ENCODE measurements around the gene TTC22.

The TTC22 gene

GRCh38 chr1:54800899-54801759, at the start of gene TTC22:
TSS of gene TTC22 (minus strand) at chr1:54801323. CDS start at chr1:54801163, 160 bp downstream.
- no peak for DNase-seq (ENCODE audit: low read depth, low spot score)

GRCh38 chr1:54850737-54851136, 49.6 kb upstream of the TTC22 start:
- no peak for DNase-seq (ENCODE audit: low read depth, low spot score)

GRCh38 chr1:54850069-54850730, 49.1 kb upstream of the TTC22 start:
- no peak for DNase-seq (ENCODE audit: low read depth, low spot score)

GRCh38 chr1:54849219-54850068, 48.3 kb upstream of the TTC22 start:
- DNase-seq (ENCODE audit: low read depth, low spot score) = no peak

- DNase-seq (ENCODE audit: low read depth, low spot score) = no peak
Measured at GRCh38 chr1:54848134-54848948, 47.2 kb upstream of the TTC22 start.

- DNase-seq (ENCODE audit: low read depth, low spot score) = no peak
Measured at GRCh38 chr1:54846716-54847284, 45.7 kb upstream of the TTC22 start.

GRCh38 chr1:54846301-54846700, 45.2 kb upstream of the TTC22 start:
- DNase-seq (ENCODE audit: low read depth, low spot score) = no peak

- no peak for DNase-seq (ENCODE audit: low read depth, low spot score)
Measured at GRCh38 chr1:54845772-54846171, 44.6 kb upstream of the TTC22 start.

- DNase-seq (ENCODE audit: low read depth, low spot score) = no peak
Measured at GRCh38 chr1:54844564-54844963, 43.4 kb upstream of the TTC22 start.

GRCh38 chr1:54843449-54843848, 42.3 kb upstream of the TTC22 start:
- no peak for DNase-seq (ENCODE audit: low read depth, low spot score)

- no peak for DNase-seq (ENCODE audit: low read depth, low spot score)
Measured at GRCh38 chr1:54842963-54843362, 41.8 kb upstream of the TTC22 start.

- no peak for DNase-seq (ENCODE audit: low read depth, low spot score)
Measured at GRCh38 chr1:54842206-54842915, 41.2 kb upstream of the TTC22 start.

- DNase-seq (ENCODE audit: low read depth, low spot score) = no peak
Measured at GRCh38 chr1:54839824-54840223, 38.7 kb upstream of the TTC22 start.

- no peak for DNase-seq (ENCODE audit: low read depth, low spot score)
Measured at GRCh38 chr1:54838565-54839180, 37.5 kb upstream of the TTC22 start.

- no peak for DNase-seq (ENCODE audit: low read depth, low spot score)
Measured at GRCh38 chr1:54837002-54837853, 36.1 kb upstream of the TTC22 start.

GRCh38 chr1:54836594-54836993, 35.5 kb upstream of the TTC22 start:
- DNase-seq (ENCODE audit: low read depth, low spot score) = no peak

- DNase-seq (ENCODE audit: low read depth, low spot score) = no peak
Measured at GRCh38 chr1:54835970-54836369, 34.8 kb upstream of the TTC22 start.

- no peak for DNase-seq (ENCODE audit: low read depth, low spot score)
Measured at GRCh38 chr1:54835131-54835898, 34.2 kb upstream of the TTC22 start.
